ENCODE measurements around the gene CAMK2B.

The CAMK2B gene

DNA sequence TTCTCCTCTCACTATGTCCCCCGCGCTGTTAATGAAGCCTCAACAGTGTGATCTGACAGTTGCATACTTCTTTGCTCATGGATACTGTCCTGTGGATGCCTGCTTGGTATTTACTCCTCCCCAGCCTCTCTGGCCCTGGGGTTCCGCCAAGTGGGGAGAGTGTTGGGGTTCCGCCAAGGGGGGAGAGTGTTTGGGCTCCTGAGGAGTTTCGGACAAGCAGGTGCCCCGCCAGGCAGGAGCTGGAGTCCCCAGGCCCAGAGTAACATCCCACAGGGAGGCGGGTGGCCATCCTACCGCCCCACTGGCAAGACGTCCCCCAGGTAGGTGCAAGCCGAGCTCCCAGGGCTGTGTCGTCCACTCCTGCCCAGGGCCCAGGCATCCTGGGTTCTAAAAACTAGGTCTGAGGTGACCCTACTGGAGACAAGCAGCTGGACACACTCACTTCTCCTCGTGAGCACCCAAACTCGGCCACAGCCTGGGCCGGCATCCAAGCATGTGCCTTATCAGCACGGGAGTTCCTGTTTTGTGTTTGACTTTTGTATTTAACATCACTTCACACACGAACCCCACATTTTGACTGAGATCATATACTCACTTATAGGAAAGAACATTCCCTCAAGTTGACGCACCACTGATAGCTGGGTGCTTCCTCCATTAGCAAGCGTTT lies 34.2 kb downstream of the CAMK2B start:
- H3K4me3 ChIP-seq (ENCODE audit: low read length), result no peak overlapping the region
- TF ChIP-seq, protein P1, sequence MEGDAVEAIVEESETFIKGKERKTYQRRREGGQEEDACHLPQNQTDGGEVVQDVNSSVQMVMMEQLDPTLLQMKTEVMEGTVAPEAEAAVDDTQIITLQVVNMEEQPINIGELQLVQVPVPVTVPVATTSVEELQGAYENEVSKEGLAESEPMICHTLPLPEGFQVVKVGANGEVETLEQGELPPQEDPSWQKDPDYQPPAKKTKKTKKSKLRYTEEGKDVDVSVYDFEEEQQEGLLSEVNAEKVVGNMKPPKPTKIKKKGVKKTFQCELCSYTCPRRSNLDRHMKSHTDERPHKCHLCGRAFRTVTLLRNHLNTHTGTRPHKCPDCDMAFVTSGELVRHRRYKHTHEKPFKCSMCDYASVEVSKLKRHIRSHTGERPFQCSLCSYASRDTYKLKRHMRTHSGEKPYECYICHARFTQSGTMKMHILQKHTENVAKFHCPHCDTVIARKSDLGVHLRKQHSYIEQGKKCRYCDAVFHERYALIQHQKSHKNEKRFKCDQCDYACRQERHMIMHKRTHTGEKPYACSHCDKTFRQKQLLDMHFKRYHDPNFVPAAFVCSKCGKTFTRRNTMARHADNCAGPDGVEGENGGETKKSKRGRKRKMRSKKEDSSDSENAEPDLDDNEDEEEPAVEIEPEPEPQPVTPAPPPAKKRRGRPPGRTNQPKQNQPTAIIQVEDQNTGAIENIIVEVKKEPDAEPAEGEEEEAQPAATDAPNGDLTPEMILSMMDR (conservative IDR thresholded peaks at IDR 0.05; ENCODE audit: low read length), result no peak
- DNase-seq (ENCODE audit: low read depth), result peak; percentile 4

DNA sequence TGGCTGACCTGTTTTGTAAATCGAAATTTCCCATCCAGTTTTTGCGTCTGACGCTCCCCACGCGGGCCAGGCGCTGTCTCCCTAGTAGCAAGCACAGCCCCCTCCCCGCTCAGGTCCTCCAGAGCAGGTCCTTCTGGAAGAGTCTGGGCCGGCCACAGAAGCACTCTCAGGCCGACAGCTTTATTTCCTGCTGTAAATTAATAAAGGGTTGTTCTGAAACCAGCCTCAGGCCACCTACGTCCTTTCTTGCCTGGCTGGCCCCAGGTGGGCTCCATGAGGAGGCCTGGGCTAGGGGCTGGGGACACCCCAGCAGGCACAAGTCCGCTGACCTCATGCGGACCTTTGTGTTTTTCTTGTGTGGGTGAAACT lies 35.2 kb downstream of the CAMK2B start:
- TF ChIP-seq, protein P1 (conservative IDR thresholded peaks at IDR 0.05; ENCODE audit: low read length), result no peak
- no peak for DNase-seq (ENCODE audit: low read depth)
- H3K4me3 ChIP-seq (ENCODE audit: low read length), result no peak overlapping the region

DNA sequence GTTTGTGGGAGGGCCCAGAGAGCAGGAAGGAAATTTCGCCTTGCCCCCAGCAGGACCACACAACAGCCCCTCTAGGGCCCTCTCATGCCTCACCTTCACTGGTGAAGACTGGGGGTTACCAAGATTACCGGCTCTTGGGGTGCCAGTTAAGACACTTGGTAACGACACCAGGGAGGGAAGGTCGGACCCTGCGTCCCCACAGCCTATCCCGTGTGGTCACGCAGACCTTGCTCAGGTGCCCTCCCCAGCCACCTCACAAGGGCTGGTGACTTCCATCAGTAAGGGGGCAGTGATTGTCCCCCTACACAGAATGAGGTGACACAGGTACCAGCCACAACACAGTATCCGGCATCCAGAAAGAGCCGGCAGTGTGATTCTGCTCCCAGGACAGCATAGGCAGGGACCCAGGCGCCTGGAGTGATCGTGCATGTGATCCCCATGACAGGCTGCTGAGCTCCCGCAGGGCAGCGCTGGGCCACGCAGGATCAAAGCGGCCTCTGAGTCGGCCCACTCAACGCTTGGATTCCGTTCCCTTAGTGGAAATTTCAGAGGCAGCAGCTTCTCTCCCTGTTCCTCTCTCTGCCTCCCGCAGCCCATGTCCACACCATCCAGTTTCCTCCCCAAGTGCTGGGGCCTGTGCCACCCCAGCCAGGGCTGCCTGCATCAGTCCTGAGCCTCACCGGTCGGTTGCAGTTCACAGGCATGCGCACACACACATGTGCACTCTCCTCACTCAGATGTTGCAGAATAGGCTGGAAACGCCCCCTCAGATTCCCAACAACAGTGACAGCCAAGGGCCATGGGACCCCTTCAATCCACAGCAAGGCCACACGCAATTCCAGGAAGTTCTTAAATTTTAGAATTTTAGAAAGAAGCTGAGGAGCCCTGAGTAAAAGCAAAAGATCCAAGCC lies 35.8 kb downstream of the CAMK2B start:
- DNase-seq (ENCODE audit: low read depth), result no peak
- H3K4me3 ChIP-seq (ENCODE audit: low read length), result no peak overlapping the region
- TF ChIP-seq, protein P1 (conservative IDR thresholded peaks at IDR 0.05; ENCODE audit: low read length), result no peak

DNA sequence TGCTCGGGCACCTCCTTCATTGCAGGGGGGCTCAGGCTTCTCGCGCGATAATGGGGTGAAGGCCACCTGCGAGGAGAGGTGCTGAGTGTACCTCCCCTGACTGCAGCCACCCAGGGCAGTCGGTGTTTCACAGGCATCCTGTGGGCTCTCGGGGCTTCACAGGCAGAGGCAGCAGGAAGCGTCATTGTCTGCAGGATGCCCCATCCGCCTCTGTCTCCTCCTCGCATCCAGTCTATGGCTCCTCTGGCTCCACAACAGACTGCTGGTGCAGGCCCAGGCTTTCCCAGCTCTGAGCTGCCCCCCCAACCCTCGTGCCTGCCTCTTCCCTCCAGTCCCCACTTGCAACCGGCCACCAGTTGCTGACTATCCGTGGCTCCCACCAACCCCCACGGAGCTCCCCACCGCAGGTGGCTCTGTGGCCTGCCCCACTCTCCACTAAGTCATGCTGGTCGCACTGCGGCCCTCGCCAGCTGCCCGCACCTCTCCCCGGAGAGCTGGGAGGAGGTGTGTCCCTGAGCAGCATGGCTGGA lies 36.5 kb downstream of the CAMK2B start:
- TF ChIP-seq, protein P1 (conservative IDR thresholded peaks at IDR 0.05; ENCODE audit: low read length), result no peak
- DNase-seq (ENCODE audit: low read depth), result no peak
- H3K4me3 ChIP-seq (ENCODE audit: low read length), result no peak overlapping the region

DNA sequence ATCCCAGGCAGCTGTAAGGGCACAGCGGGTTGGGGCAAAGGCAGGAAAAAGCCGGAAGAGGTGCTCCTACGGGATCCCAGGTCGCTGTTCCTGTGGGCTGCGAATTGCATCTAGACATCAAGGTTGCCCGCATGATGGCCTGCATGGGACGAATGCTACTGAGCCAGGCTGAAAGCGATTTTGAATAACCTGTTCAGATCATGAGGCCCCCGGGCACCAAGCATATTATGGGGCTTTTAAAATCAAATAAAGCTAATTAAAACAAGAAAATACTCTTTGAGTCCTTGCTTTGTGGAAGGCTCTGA lies 37.1 kb downstream of the CAMK2B start:
- DNase-seq (ENCODE audit: low read depth), result no peak
- TF ChIP-seq, protein P1 (conservative IDR thresholded peaks at IDR 0.05; ENCODE audit: low read length), result no peak
- H3K4me3 ChIP-seq (ENCODE audit: low read length), result no peak overlapping the region

DNA sequence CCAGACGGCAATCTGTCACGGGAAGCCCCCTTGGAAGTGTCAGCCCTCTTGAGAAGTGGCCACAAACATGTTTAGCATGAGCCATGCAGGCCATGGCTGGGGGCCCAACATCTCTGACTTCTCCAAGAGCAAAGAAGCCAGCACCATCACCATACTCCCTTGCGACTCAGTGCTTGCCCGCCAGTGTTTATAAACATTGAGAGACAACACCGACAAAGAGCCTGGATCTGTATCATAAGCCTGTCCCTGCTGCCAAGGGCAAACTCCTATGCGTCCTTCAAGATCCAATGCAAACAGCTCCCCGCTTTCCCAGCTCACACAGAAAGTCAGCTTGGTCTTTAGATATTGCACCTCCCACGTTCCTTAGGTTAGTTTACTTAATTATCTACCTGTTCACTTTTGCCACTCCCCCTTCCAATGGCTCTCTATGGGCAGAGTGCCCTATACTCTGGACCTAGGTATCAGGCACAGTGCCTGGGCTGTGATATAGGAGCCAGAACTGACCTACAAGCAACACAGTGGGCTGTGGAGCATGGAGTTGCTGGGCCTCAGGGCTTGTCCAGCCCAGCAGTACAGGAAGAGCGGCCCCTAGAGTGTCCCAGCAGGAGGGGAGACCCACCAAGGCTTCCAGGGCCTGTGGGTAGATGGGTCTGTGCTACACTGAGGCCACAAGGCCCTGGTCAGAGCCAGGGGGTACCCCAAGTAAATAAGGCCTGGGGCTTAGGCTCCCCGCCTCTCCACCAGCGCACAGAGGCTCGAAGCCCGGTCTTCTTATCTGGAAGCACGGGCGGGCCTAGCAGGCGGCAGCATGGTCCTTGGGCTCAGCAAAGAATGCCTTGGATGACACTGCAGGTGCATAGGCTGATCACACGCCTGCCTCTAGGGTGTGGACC lies 37.7 kb downstream of the CAMK2B start:
- DNase-seq (ENCODE audit: low read depth), result no peak
- no peak overlapping the region for H3K4me3 ChIP-seq (ENCODE audit: low read length)
- TF ChIP-seq, protein P1 (conservative IDR thresholded peaks at IDR 0.05; ENCODE audit: low read length), result no peak
